GM23338 (cell line): ENCODE data around the gene PCNT. TPM values are rescaled to one million over a fixed set of nuclear protein-coding genes. Genes with fewer than 3 reads are reported as not detected.

Experiments
- ATAC-seq: fragments of 200-7000 bp; cut with Tn5 transposase; 3 replicates; pipeline ENCODE4 v1.9.1; 2020
- DNase-seq: peaks from one replicate; pipeline ENCODE4 v3.0.0-alpha.2; 2015; ENCODE audit warnings: low spot score
- H2AFZ ChIP-seq: fragments of 200-600 bp; sonication (generic); 2 replicates; pipeline ENCODE4 v1.8.0; 2016; ENCODE audit warnings: antibody characterized with exemption, mild to moderate bottlenecking, moderate library complexity
- H3F3A ChIP-seq: fragments of 200-600 bp; sonication (generic); replicated peaks from 2 replicates; pipeline ENCODE4 v1.8.0; 2017; ENCODE audit warnings: antibody characterized with exemption, mixed run types, low read depth
- H3K27ac ChIP-seq: fragments of 200-600 bp; sonication (generic); 2 replicates; pipeline ENCODE4 v1.6.1; 2016; ENCODE audit warnings: low read depth
- H3K27me3 ChIP-seq: fragments of 200-600 bp; sonication (generic); 2 replicates; pipeline ENCODE4 v1.8.0; 2016; ENCODE audit warnings: mild to moderate bottlenecking, mixed run types, moderate library complexity; ENCODE audit not compliant: insufficient read depth
- H3K36me3 ChIP-seq: fragments of 200-600 bp; sonication (generic); 2 replicates; pipeline ENCODE4 v1.8.0; 2016; ENCODE audit warnings: mild to moderate bottlenecking; ENCODE audit not compliant: insufficient read depth
- H3K4me1 ChIP-seq: fragments of 200-600 bp; sonication (generic); 2 replicates; pipeline ENCODE4 v1.8.0; 2016; ENCODE audit warnings: mild to moderate bottlenecking, moderate library complexity; ENCODE audit not compliant: insufficient read depth
- H3K4me2 ChIP-seq: fragments of 200-600 bp; sonication (generic); 2 replicates; pipeline ENCODE4 v1.7.1; 2017; ENCODE audit warnings: mixed run types
- H3K4me3 ChIP-seq: fragments of 200-600 bp; sonication (generic); 2 replicates; pipeline ENCODE4 v1.6.1; 2016; ENCODE audit warnings: mixed run types
- H3K79me2 ChIP-seq: fragments of 200-600 bp; sonication (generic); replicated peaks from 2 replicates; pipeline ENCODE4 v1.8.0; 2017; ENCODE audit warnings: mild to moderate bottlenecking; ENCODE audit not compliant: insufficient read depth
- H3K9me2 ChIP-seq: fragments of 200-600 bp; sonication (generic); 2 replicates; pipeline ENCODE4 v1.8.0; 2017; ENCODE audit not compliant: insufficient read depth
- H4K20me1 ChIP-seq: fragments of 200-600 bp; sonication (generic); replicated peaks from 2 replicates; pipeline ENCODE4 v1.8.0; 2017; ENCODE audit warnings: mild to moderate bottlenecking; ENCODE audit not compliant: insufficient read depth
- H3K27ac Mint-ChIP-seq: 2 replicates; pipeline ENCODE4 v1.8.0; 2020; ENCODE audit warnings: inconsistent platforms, mild to moderate bottlenecking, moderate library complexity, mixed read lengths
- H3K27me3 Mint-ChIP-seq: 3 replicates; pipeline ENCODE4 v1.8.0; 2022; ENCODE audit warnings: low read depth, mild to moderate bottlenecking, moderate library complexity, mixed read lengths, inconsistent platforms; ENCODE audit not compliant: insufficient read depth, poor library complexity
- H3K36me3 Mint-ChIP-seq: 3 replicates; pipeline ENCODE4 v1.8.0; 2021; ENCODE audit warnings: low read depth, mild to moderate bottlenecking, inconsistent platforms, moderate library complexity, mixed read lengths
- H3K4me1 Mint-ChIP-seq: 3 replicates; pipeline ENCODE4 v1.8.0; 2020; ENCODE audit warnings: mild to moderate bottlenecking, inconsistent platforms, mixed read lengths
- H3K4me3 Mint-ChIP-seq: 3 replicates; pipeline ENCODE4 v1.8.0; 2021; ENCODE audit warnings: moderate library complexity, mild to moderate bottlenecking, inconsistent platforms, mixed read lengths
- H3K9me3 Mint-ChIP-seq: 3 replicates; pipeline ENCODE4 v1.8.0; 2020; ENCODE audit warnings: moderate library complexity, mild to moderate bottlenecking, inconsistent platforms, mixed read lengths
- CREB1 ChIP-seq: fragments of 250-450 bp; sonication (Bioruptor Pico); IDR thresholded peaks from 2 replicates; pipeline ENCODE4 v1.5.0; 2020; ENCODE audit warnings: low read depth, mild to moderate bottlenecking, moderate library complexity
- EZH2 ChIP-seq: fragments of 200-600 bp; sonication (generic); IDR thresholded peaks from one replicate; pipeline ENCODE4 v1.8.0; 2017; ENCODE audit warnings: antibody characterized with exemption, mild to moderate bottlenecking, low read depth; ENCODE audit not compliant: unreplicated experiment
- EZH2phosphoT487 ChIP-seq: fragments of 200-600 bp; sonication (generic); IDR thresholded peaks from one replicate; pipeline ENCODE4 v1.8.1; 2018; ENCODE audit warnings: antibody characterized with exemption; ENCODE audit not compliant: unreplicated experiment
- JUNB ChIP-seq: IDR thresholded peaks from one replicate; pipeline ENCODE4 v1.6.1; 2016; ENCODE audit warnings: antibody characterized with exemption; ENCODE audit not compliant: unreplicated experiment
- NANOG ChIP-seq: IDR thresholded peaks from 2 replicates; pipeline ENCODE4 v1.6.1; 2016; ENCODE audit warnings: antibody characterized with exemption, borderline replicate concordance
- REST ChIP-seq: IDR thresholded peaks from one replicate; pipeline ENCODE4 v1.6.1; 2018; ENCODE audit warnings: antibody characterized with exemption; ENCODE audit not compliant: unreplicated experiment
- STAT1 ChIP-seq: IDR thresholded peaks from one replicate; pipeline ENCODE4 v1.6.1; 2016; ENCODE audit warnings: antibody characterized with exemption; ENCODE audit not compliant: unreplicated experiment
- ZNF114 ChIP-seq: fragments of 250-450 bp; sonication (Bioruptor Pico); IDR thresholded peaks from 2 replicates; pipeline ENCODE4 v1.5.0; 2020; ENCODE audit warnings: mild to moderate bottlenecking, moderate library complexity
- ZNF331 ChIP-seq: fragments of 250-450 bp; sonication (Bioruptor Pico); IDR thresholded peaks from 2 replicates; pipeline ENCODE4 v1.5.0; 2020; ENCODE audit warnings: low read depth, mild to moderate bottlenecking, moderate library complexity
- polyA plus RNA-seq: library from polyadenylated mRNA; unstranded; fragments of >200 nt; fragmentation: Nextera tagmentation; extraction: Ambion mirVana; gene quantifications from 2 replicates; pipeline ENCODE4 v1.2.1, GENCODE V29; 2016
- total RNA-seq: library from RNA; depleted of rRNA; stranded (reverse); fragments of >200 nt; shearing (Covaris generic); gene quantifications from 2 replicates; pipeline ENCODE4 v1.2.3, GENCODE V29; 2014
- TF ChIP-seq, protein P1 (sequence below), 2 experiments: fragments of 200-600 bp in 1 of 2; sonication (generic) in 1 of 2; conservative IDR thresholded peaks; 2 replicates each; pipeline versions ENCODE4 v1.5.1 to v1.6.1; 2016 to 2017; ENCODE audit warnings: antibody characterized with exemption in 2 of 2, low read depth in 2 of 2, mild to moderate bottlenecking in 2 of 2, moderate library complexity in 1 of 2

PCNT gene
- total and polyA plus RNA-seq, 2 experiments from 2014 or later = 39.6 to 46.1 TPM

- ATAC-seq = no peak
- peaks cover 29% of the 10 kb centered on the region for H3K36me3 Mint-ChIP-seq
These were observed 34.2 kb upstream of the PCNT start for GRCh38 chr21:46289655-46290179.

DNA sequence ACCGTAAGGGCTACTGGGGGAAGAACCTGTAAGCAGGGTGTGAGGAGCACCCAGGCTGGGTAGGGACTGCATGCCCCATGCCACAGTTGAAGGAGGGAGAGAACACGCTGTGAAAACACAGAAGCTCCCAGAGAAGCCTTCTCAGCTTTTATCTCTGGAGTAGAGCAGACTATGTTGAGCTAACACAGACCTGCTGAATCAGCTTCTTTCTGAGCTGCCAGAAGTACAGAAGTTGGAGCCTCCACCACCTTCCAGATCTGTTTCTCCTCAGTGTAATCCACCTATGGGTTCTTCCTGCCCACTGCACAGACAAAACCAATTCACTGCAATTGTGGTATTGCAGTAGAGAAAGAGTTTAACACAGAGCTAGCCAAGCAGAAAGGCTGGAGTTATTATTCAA lies 32.4 kb upstream of the PCNT start:
- Histone ChIP-seq H3K4me1 (peaks cover 24% of the 10 kb centered on the region), H3K27ac (no peak overlapping the region), H2AFZ (no peak overlapping the region), H3K27me3 (no peaks in the 10 kb centered on the region), H3K79me2 (peaks cover 21% of the 10 kb centered on the region), H3F3A (peaks cover 23% of the 10 kb centered on the region), H3K36me3 (peaks cover 6% of the 10 kb centered on the region; the same call in 1 of the 2 replicates), H4K20me1 (no peaks in the 10 kb centered on the region), H3K4me3 (no peak overlapping the region), H3K4me2 (no peak overlapping the region), H3K9me2 (no peaks in the 10 kb centered on the region)
- ATAC-seq = no peak
- Mint-ChIP-seq H3K4me1 (peaks cover 37% of the 10 kb centered on the region), H3K9me3 (no peaks in the 10 kb centered on the region), H3K27me3 (peaks cover 8% of the 10 kb centered on the region), H3K36me3 (peaks cover 24% of the 10 kb centered on the region), H3K4me3 (no peak overlapping the region), H3K27ac (no peak overlapping the region)
- no peak for DNase-seq
- TF ChIP-seq, protein P1, sequence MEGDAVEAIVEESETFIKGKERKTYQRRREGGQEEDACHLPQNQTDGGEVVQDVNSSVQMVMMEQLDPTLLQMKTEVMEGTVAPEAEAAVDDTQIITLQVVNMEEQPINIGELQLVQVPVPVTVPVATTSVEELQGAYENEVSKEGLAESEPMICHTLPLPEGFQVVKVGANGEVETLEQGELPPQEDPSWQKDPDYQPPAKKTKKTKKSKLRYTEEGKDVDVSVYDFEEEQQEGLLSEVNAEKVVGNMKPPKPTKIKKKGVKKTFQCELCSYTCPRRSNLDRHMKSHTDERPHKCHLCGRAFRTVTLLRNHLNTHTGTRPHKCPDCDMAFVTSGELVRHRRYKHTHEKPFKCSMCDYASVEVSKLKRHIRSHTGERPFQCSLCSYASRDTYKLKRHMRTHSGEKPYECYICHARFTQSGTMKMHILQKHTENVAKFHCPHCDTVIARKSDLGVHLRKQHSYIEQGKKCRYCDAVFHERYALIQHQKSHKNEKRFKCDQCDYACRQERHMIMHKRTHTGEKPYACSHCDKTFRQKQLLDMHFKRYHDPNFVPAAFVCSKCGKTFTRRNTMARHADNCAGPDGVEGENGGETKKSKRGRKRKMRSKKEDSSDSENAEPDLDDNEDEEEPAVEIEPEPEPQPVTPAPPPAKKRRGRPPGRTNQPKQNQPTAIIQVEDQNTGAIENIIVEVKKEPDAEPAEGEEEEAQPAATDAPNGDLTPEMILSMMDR (conservative IDR thresholded peaks at IDR 0.05; ENCODE audit: low read depth in 2 of 2) = no peak
- no peak for TF ChIP-seq ZNF114 (CRISPR knock-in tag)
- TF ChIP-seq JUNB = no peak
- TF ChIP-seq ZNF331 (CRISPR knock-in tag) = no peak
- no peak for TF ChIP-seq EZH2
- TF ChIP-seq REST = no peak
- TF ChIP-seq STAT1 = no peak
- no peak for TF ChIP-seq NANOG
- TF ChIP-seq CREB1 (CRISPR knock-in tag) = no peak

More at GRCh38 chr21:46289655-46290179, 34.2 kb upstream of the PCNT start:
- no peaks in the 10 kb centered on the region for H3K9me2 ChIP-seq
- no peak overlapping the region for H3K4me3 ChIP-seq
- H3F3A ChIP-seq = peaks cover 26% of the 10 kb centered on the region
- H2AFZ ChIP-seq = no peak overlapping the region
- peaks cover 29% of the 10 kb centered on the region for H3K79me2 ChIP-seq
- Mint-ChIP-seq H3K4me3 (no peak overlapping the region), H3K27me3 (peaks cover 9% of the 10 kb centered on the region), H3K27ac (no peak overlapping the region), H3K4me1 (peaks cover 30% of the 10 kb centered on the region), H3K9me3 (no peaks in the 10 kb centered on the region)
- peaks cover 30% of the 10 kb centered on the region for H3K4me1 ChIP-seq
- H3K27ac ChIP-seq = peak overlapping the region; percentile 96; the same call in 1 of the 2 replicates
- no peak overlapping the region for H3K4me2 ChIP-seq
- TF ChIP-seq ZNF331 (CRISPR knock-in tag) = no peak
- no peak for TF ChIP-seq EZH2phosphoT487
- no peak for TF ChIP-seq JUNB
- TF ChIP-seq ZNF114 (CRISPR knock-in tag) = no peak
- no peaks in the 10 kb centered on the region for H3K27me3 ChIP-seq
- peaks cover 6% of the 10 kb centered on the region; the same call in 1 of the 2 replicates for H4K20me1 ChIP-seq
- H3K36me3 ChIP-seq = peaks cover 6% of the 10 kb centered on the region; the same call in 1 of the 2 replicates
- DNase-seq = no peak
